ENCODE results near the gene CDK5RAP2. TPM values are rescaled to one million over a fixed set of nuclear protein-coding genes. Genes with fewer than 3 reads are reported as not detected.

Gene CDK5RAP2
- polyA plus RNA-seq, 1 experiment = 30.3 TPM

- CTCF ChIA-PET = interaction anchor here (0.6 to 3.0 kb wide), 5 partner anchors 17 to 443 kb away, joined by 3 to 16 read pairs (median 4); no protein-coding TSS in a partner anchor
Observed at GRCh38 chr9:120616966-120617935, 37.3 kb upstream of the CDK5RAP2 start.

GRCh38 chr9:120612218-120612617 lies 32.3 kb upstream of the CDK5RAP2 start:
- Histone ChIP-seq H3K4me3 (ENCODE audit: low read depth, low read length) (no peak overlapping the region), H3K27me3 (ENCODE audit: control insufficient read depth, insufficient read depth, low read length) (no peaks in the 10 kb centered on the region), H3K9me3 (ENCODE audit: control insufficient read depth, insufficient read depth, low read length) (no peaks in the 10 kb centered on the region), H3K27ac (ENCODE audit: low read depth, low read length) (no peak overlapping the region)
- ChIA-PET POLR2A (no interaction called here), CTCF (interaction anchor here (0.5 to 2.1 kb wide), 3 partner anchors 8 to 643 kb away, joined by 3 to 13 read pairs (median 5); no protein-coding TSS in a partner anchor)
- no peak for DNase-seq (ENCODE audit: low read depth, low spot score)
- TF ChIP-seq CTCF (IDR thresholded peaks at IDR 0.05; ENCODE audit: low read depth, low read length) = peak; percentile 27

More at GRCh38 chr9:120616966-120617935, 37.3 kb upstream of the CDK5RAP2 start:
- Histone ChIP-seq H3K27me3 (ENCODE audit: control insufficient read depth, insufficient read depth, low read length) (no peaks in the 10 kb centered on the region), H3K27ac (ENCODE audit: low read depth, low read length) (no peak overlapping the region), H3K4me3 (ENCODE audit: low read depth, low read length) (no peak overlapping the region), H3K9me3 (ENCODE audit: control insufficient read depth, insufficient read depth, low read length) (no peaks in the 10 kb centered on the region)
- TF ChIP-seq CTCF (IDR thresholded peaks at IDR 0.05; ENCODE audit: low read depth, low read length) = no peak
- POLR2A ChIA-PET = interaction anchor here (0.6 kb wide), 2 partner anchors 37 to 87 kb away, joined by 3 to 5 read pairs; partner anchors contain the start of gene CDK5RAP2
- DNase-seq (ENCODE audit: low read depth, low spot score) = no peak

GRCh38 chr9:120611690-120612068 lies 31.7 kb upstream of the CDK5RAP2 start:
- no peak for TF ChIP-seq CTCF (IDR thresholded peaks at IDR 0.05; ENCODE audit: low read depth, low read length)
- CTCF ChIA-PET = interaction anchor here (0.6 to 2.1 kb wide), 4 partner anchors 8 to 343 kb away, joined by 3 to 13 read pairs (median 8); no protein-coding TSS in a partner anchor
- POLR2A ChIA-PET = no interaction called here

GRCh38 chr9:120610975-120611689 lies 31.2 kb upstream of the CDK5RAP2 start:
- ChIA-PET CTCF (interaction anchor here (0.6 to 2.1 kb wide), 4 partner anchors 9 to 344 kb away, joined by 3 to 13 read pairs (median 8); no protein-coding TSS in a partner anchor), POLR2A (no interaction called here)
- Histone ChIP-seq H3K27me3 (ENCODE audit: control insufficient read depth, insufficient read depth, low read length) (no peaks in the 10 kb centered on the region), H3K9me3 (ENCODE audit: control insufficient read depth, insufficient read depth, low read length) (no peaks in the 10 kb centered on the region), H3K4me3 (ENCODE audit: low read depth, low read length) (no peak overlapping the region), H3K27ac (ENCODE audit: low read depth, low read length) (no peak overlapping the region)
- DNase-seq (ENCODE audit: low read depth, low spot score) = no peak
- TF ChIP-seq CTCF (IDR thresholded peaks at IDR 0.05; ENCODE audit: low read depth, low read length) = peak; percentile 13; the same call in 1 of the 2 replicates

More at GRCh38 chr9:120611690-120612068, 31.7 kb upstream of the CDK5RAP2 start:
- no peak overlapping the region for H3K4me3 ChIP-seq (ENCODE audit: low read depth, low read length)
- no peak overlapping the region for H3K27ac ChIP-seq (ENCODE audit: low read depth, low read length)
- H3K27me3 ChIP-seq (ENCODE audit: control insufficient read depth, insufficient read depth, low read length) = no peaks in the 10 kb centered on the region
- no peak for DNase-seq (ENCODE audit: low read depth, low spot score)
- no peaks in the 10 kb centered on the region for H3K9me3 ChIP-seq (ENCODE audit: control insufficient read depth, insufficient read depth, low read length)

Data from AG04450 (cell line).